Measurements from ENCODE around the gene ZER1.
"Not testable (repeated sequence)": the region's sequence is repeated elsewhere in the genome, so short reads cannot be mapped to it uniquely, and the experiment has no call there.

The ZER1 gene

DNA sequence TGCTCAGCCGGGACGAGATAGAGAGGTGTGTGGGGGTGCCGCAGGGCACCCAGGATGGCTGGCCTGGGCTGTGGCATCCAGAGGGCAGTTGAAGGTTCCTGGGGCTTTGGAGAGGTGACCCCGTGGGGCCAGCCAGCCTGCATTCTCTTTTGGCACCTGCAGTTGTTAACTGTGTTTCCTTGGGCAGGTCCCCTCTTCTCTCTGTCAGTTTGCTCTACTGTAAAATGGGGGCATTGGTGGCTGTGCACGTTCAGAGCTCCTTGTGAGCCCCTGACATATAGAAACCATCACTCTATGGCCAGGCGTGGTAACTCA lies 56.3 kb downstream of the ZER1 start:
- DNase-seq (ENCODE audit: low read depth): no peak

DNA sequence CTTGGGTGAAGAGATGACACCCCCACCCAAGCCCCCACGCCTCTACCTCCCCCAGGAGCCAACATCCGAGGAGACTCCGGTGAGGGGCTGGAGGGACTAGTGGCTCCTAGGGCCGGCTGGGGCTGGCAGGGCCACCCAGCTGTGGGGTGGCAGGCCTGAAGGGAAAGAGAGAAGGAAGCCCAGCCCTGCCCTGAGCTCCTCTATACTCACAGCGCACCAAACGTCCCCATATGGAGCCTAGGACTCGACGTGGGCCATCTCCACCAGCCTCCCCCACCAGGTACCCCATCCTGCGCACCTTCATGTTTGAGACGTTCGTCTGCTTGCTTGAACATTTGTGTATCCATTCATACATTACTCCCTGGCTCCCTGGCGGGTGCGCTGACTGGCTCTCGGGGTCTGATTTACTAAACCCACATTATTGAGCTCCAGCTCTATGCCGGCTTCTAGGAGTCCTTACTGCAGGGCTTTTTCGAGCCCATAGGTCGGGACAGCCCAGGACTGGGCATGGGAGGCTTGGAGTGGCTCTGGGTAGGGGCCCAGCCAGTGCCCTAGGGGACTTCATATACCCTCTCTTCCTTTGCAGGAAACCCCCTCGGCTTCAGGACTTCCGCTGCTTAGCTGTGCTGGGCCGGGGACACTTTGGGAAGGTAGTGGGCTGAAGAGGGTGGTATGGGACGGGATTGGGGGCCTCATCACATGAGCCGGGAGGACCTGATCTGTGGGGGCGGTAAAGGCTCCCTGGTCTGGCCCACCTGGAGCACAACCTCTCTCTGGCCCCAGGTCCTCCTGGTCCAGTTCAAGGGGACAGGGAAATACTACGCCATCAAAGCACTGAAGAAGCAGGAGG lies 56.9 kb downstream of the ZER1 start:
- DNase-seq (ENCODE audit: low read depth): no peak

DNA sequence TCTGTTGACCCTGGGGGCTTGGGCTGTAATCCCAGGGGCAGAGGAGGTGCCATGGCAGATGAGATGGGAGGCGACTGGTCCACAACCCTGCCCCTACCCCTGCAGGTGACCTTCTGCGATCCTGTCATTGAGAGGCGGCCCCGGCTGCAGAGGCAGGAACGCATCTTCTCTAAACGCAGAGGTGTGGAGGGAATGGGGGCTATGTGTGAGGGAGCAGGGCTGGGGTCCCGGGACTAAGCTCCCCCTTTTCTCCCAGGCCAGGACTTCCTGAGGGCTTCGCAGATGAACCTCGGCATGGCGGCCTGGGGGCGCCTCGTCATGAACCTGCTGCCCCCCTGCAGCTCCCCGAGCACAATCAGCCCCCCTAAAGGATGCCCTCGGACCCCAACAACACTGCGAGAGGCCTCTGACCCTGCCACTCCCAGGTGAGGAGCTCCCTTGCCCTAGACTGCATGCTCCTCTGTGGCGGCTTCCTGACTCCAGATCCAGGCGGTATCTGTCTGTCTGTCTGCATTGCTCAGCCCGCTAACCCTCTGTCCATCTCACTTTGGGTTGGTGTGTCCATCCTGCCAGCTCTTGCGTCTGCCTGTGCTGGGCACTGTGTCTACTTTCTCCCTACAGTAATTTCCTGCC lies 57.7 kb downstream of the ZER1 start:
- no peak for DNase-seq (ENCODE audit: low read depth)

DNA sequence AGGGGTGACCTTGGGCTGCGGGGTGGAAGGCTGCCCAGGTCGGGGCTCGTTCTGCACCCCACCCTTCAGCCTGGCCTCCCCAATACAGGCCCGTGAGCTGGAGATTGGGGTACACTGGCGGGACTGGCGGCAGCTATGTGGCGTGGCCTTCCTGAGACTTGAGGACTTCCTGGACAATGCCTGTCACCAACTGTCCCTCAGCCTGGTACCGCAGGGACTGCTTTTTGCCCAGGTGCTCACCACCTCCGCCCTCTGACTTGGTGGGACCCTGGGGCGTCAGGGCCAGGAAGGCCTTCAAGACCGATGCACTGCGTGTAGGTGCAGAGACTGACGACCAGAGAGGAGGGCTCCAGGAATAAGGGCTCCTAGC lies 58.3 kb downstream of the ZER1 start:
- DNase-seq (ENCODE audit: low read depth): no peak

DNA sequence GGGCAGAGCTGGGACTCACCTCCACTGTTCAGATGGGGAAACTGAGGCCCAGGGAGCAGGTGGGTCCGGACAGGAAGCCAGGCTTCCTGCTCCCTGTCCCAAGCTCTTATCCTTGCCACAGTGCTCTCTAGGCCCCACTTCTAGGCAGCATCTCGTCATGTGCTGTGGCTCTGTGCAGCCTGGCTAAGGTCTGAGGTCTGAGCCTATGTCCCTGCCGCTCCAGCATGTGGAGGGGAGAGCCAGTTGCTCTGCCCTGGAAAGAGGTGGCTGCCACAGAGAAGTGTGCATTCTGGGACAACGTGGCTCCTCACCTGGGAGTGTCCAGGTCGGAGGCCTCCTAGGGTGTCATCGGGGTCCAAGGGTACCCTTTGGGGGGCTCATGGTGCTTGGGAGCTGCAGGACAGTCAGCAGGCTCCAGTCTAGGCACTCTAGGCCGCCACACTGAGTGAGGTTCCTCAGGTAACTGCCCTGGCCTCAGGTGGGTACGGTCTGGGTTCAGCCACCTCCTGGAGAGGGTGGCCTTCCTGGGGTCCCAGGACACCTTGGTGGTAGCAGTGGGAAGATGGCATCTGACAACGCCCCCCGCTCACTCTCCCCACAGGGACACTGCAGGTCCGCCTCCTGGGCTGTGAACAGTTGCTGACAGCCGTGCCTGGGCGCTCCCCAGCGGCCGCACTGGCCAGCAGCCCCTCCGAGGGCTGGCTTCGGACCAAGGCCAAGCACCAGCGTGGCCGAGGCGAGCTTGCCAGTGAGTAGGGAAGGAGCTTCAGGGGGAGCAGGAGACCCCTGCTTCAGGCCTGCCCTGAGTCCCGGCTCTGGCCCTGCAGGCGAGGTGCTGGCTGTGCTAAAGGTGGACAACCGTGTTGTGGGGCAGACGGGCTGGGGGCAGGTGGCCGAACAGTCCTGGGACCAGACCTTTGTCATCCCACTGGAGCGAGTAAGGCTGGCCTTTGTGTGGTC lies 59.0 kb downstream of the ZER1 start:
- no peak for DNase-seq (ENCODE audit: low read depth)

DNA sequence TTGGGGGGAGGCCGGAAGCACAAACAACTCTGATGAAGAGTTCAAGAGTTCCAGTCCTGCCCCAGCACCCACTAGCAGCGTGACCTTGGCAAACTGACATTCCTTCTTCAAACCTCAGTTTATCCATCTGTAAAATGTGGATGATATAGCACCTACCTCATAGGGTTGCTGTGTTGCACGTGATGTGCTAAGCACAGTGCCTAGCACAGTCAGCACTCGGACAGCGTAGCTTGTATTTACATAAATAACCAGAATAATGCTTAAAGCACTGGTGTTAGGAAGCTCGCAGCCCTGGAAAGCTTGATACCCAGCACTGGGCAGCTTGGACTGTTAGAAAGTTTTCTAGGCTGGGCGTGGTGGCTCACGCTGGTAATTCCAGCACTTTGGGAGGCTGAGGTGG lies 64.3 kb downstream of the ZER1 start:
- no peak for DNase-seq (ENCODE audit: low read depth)

DNA sequence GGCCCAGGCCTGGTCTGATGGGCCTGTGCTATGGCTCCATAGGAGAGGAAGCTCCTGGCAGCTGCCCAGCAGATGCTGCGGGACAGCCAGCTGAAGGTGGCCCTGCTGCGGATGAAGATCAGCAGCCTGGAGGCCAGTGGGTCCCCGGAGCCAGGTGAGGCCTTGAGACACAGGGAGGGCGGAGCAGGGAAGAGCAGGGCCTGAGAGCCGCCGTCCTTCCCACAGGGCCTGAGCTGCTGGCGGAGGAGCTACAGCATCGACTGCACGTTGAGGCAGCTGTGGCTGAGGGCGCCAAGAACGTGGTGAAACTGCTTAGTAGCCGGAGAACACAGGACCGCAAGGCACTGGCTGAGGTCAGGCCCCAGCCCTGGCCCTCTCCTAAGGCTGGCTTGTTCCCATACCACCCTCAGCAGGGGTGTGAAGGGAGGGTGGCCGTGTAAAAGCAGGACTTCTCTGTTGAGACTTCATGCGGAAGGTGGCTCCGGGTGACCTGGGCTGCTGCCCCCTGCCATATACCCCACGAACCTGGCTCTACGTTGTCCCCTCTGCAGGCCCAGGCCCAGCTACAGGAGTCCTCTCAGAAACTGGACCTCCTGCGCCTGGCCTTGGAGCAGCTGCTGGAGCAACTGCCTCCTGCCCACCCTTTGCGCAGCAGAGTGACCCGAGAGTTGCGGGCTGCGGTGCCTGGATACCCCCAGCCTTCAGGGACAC lies 64.9 kb downstream of the ZER1 start:
- no peak for DNase-seq (ENCODE audit: low read depth)

DNA sequence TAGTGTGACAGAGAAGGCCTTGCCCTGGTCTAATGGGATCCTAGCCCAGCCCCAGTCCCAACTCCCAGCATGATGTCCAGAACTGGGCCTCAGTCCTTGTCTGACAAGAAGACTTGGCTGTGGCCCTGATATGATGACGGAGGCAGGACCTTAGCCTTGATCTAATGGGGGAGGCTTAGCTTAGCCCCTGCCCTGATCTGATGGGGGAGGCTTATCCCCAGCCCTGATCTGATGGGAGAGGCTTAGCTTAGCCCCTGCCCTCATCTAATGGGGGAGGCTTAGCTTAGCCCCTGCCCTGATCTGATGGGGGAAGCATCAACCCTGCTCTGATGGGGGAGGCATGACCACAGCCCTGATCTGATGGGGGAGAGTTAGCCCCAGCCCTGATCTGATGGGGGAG lies 65.7 kb downstream of the ZER1 start:
- no peak for DNase-seq (ENCODE audit: low read depth)

DNA sequence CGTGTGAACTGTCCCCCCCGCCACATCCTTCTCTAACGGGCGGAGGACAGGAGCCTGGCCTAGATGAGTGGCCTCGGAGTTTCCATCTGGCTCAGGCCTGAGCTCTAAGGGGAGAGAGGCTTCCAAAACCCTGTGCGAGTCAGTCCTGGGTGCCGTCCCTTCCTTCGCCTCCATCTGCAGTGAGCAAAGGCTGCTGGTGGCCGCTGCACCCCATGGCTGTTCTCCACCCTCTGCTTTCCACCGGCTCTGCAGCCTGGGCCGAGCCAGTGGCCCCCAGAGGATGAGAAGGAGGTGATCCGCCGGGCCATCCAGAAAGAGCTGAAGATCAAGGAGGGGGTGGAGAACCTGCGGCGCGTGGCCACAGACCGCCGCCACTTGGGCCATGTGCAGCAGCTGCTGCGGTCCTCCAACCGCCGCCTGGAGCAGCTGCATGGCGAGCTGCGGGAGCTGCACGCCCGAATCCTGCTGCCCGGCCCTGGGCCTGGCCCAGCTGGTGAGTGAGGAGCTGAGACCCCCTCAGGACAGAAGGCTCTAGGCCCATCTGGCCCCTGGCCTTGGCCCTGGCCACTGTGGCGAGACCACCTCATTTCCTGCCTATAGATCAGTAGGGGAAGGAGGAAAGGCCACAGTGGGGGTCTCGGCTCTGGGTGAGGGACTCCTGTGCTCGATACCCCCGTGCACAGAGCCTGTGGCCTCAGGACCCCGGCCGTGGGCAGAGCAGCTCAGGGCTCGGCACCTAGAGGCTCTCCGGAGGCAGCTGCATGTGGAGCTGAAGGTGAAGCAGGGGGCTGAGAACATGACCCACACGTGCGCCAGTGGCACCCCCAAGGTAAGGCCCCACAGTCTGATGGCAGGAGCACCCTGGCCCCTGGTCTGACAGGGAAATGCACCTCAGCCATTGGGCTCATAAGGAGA lies 66.4 kb downstream of the ZER1 start:
- DNase-seq (ENCODE audit: low read depth): no peak

DNA sequence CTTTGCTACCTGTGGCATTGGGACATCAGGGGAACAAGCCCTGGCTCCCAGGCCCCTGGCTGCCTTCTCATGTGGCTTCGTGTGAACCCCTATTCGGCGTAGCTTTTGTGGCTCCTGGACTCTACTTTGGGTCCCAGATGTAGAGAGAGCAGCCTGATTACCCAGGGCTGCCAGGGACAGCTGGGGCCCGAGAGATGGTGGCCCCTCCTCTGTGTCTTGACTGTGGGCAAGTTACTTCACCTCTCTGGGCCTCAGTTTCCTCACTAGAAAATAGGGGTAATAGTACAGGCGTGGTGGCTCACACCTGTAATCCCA lies 67.4 kb downstream of the ZER1 start:
- no peak for DNase-seq (ENCODE audit: low read depth)

DNA sequence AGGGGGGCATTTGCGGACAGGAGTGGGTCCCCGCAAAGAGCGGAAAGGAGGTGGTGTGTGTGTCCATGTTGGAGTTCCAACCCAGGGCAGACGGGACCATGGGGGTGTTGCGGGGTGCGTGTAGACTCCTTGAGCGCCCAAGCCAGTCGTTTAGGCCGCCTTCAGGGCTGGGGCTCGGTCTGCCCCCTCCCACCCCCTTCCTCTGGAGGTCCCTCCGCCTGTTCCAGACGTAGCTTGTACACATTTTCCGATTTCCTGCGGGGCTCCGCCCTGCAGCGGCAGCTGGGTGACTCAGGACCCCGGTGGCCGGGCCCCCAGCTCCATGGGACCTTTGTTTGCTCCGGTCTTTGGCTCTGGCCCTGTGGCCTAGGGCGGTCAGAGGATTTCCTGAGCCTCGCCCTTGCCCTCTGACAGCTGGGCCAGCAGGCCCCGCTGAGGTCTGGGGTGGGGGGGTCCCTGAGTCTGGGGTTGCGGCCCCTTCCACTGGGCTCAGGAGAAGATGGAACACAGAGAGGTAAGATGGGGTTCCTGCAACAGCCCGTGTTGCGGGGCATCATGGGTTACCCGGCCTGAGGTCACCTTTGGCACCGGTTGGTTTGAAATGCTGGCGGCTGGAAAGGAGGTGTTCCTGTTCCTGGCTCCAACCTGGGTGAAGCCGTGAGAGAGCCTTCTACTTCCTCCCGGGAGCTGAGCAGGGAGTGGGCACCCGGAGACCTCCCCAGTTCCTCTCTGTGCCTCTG lies 67.9 kb downstream of the ZER1 start:
- no peak for DNase-seq (ENCODE audit: low read depth)

DNA sequence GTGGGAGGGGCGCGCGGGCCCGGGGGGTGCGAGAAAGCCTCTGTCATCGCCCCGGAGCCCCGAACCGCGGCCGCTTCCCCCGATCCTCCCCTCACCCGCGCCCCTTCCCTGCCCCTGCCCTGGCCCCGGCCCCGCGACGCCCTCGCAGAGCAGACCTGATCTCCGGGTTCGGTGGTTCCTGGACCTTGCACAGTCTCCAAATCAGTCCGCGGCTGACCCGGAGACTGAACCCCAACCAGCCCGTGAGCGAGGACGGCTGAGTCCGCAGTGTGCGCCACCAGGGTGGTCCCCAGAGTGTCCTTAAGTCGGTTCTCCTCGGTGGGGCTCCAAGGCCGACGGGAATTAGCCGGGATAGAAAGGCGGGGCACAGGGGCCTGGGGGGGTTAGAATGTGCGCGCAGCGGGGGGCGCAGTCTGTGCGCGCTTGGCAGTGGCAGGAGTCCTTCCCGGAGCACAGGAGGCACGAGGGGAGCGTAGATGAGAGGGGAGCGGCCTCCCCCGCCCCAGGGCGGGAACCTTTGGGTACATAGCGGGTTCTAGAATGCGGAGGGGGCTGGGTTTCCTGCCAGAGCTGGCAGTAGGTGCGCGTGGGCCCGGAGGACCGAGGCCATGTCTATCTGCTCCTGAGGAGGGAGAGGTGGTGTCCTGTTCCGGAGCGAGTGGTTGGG lies 68.6 kb downstream of the ZER1 start:
- no peak for DNase-seq (ENCODE audit: low read depth)

DNA sequence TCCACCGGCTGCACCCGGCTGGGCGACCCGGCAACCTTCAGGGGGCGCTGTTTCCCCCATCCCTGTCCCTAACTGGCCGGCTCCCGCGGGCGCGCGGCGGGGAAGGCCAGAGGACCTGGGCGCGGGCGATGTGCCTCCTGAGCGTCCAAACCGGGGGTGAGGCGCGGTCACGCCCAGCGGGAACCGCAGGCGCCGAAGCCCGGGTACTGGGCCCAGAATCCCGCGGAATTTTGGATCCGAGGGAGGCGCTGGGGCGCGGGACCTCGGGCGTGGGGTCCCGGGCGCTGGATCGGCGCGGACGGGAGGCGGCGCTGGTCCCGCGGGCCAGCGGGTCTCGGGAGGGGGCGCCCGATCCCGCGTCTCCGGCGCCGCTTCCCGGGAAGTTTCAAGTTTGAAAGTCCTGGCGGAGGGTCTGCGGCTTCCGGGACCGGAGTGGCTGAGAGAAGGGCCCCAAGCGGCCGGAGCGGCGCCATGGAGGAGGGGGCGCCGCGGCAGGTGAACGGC lies 69.2 kb downstream of the ZER1 start, which contains the start of gene PKN3:
Gene PKN3 (plus strand): TSS at position 59 of the 504 bp plus-strand sequence. CDS start 413 bp downstream, at position 472.
- peak; percentile 77 for DNase-seq (ENCODE audit: low read depth)

DNA sequence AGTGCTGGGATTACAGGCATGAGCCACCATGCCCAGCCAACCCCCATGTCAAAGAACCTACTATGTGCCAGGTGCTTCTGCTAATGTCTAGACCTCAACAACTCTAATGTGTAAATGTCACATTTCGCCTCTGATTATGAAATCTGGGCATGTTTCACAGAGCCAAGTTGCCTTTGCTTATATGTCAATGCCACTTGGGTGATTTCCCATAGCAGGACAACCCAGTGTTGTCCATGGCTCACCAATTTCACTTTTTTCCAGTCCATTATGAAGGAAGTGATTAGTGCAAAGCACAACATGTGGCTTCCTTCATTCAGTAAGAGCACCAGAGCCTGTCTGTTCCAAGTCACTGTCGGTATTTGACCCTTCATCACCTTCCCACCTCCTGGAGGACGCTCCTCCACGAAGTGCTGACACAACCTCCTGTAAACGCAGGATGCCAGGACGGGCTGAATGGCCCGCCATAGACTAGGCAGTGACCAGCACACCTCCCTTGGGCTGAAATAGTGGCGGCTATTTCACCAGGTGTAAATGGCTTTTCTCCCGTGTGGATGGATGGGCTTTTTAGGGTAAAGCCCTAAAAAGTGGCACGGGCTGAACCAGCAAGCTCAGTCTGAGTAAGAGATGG lies 70.4 kb downstream of the ZER1 start:
- no peak for DNase-seq (ENCODE audit: low read depth)

DNA sequence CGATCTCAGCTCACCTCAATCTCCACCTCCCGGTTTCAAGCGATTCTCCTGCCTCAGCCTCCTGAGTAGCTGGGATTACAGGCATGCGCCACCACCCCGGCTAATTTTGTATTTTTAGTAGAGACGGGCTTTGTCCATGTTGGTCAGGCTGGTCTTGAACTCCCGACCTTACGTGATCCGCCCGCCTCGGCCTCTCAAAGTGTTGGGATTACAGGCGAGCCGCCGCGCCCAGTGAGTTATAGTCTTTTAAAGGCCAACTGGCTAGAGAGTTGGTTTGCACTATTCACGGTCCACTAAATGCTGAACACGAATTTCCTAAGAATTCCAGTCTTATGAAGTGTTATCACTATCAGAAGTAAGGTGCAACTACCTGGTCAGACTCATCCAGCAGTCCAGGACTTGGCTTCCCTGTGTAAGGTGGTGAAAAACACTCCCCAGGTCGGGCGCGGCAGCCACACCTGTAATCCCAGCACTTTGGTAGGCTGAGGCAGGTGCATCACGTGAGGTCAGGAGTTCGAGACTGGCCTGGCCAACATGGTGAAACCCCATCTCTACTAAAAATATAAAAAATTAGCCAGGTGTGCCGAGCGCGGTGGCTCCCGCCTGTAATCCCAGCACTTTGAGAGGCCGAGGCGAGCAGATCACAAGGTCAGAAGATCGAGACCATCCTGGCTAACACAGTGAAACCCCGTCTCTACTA lies 72.5 kb downstream of the ZER1 start:
- not testable (repeated sequence) for DNase-seq (ENCODE audit: low read depth)

DNA sequence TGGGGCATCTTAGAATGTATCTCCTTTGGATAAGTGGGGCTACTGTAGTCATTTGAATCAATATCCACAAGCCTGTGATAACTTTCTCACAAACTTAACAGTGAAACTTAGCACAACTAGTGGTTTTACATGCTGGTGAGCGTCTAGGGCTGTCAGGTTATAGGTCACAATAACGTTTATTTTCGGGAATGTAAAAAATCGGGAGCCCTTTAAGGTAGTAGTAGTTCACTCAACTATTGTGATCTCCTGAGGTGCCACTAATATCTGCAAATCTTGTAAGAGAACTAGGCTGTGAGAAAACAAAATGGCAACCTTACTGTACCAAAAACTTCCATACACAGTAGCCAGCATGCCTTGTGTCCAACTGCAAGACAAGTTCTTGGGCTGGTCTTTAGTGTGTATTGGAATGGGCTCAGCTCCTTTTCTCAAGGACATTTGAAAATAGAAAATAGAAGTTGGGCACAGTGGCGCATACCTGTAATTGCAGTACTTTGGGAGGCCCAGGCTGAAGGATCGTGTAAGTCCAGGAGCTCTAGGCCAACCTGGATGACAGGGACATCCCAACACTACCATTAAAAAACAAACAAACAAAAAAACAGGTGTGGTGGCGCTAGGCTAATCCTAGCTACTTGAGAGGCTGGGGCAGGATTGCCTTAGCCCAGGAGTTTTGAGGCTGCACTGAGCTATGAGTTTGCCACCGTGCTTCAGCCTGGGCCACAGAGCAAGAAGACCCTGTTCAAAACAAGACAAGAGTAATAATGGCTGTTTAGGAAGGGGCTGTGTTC lies 74.6 kb downstream of the ZER1 start:
- DNase-seq (ENCODE audit: low read depth): no peak

DNA sequence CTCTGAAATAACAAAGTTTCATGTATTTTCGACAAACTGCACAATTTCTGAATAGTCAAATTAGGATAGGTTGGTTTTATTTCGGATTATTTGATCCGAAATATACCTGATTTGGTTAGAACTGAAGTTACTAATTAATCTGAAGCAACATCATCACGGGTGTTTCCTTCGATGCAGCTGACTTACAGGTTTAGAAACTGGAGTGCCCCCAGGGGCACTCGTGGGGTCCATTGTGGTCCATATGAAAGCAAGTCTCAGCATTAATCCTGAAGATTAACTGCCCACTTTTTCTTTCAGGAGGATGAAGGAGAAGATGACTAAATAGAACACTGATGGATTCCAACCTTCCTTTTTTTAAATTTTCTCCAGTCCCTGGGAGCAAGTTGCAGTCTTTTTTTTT lies 77.4 kb downstream of the ZER1 start:
- no peak for DNase-seq (ENCODE audit: low read depth)

DNA sequence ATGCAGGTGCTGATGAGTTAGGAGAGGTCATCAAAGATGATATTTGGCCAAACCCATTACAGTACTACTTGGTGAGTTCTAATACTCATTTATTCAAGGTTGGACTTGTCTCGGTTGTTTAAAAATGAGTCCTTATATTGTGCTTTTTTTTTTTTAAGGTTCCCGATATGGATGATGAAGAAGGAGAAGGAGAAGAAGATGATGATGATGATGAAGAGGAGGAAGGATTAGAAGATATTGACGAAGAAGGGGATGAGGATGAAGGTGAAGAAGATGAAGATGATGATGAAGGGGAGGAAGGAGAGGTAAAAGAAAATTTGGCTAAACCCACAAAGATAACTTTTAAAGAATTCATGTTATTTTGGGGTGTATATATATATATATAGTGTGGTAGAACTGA lies 78.0 kb downstream of the ZER1 start:
- DNase-seq (ENCODE audit: low read depth): not testable (repeated sequence)

All from T follicular helper cell (primary cell).